AG04450 (cell line): ENCODE results near the gene OGDHL. TPM values are rescaled to one million over a fixed set of nuclear protein-coding genes. Genes with fewer than 3 reads are reported as not detected.

ENCODE experiments used
- CTCF ChIA-PET: fragments of 300-600, 350-600 bp; formaldehyde crosslinking; extraction: SDS; loops from one replicate; lab custom pipeline; 2022; ENCODE audit warnings: antibody characterized with exemption, inconsistent platforms; lab: Charles Lee
- POLR2A ChIA-PET: fragments of 350-600 bp; formaldehyde crosslinking; extraction: SDS; loops from one replicate; lab custom pipeline; 2021; ENCODE audit warnings: antibody characterized with exemption, inconsistent platforms; lab: Yijun Ruan, JAX
- DNase-seq: peaks from one replicate; pipeline ENCODE4 v3.0.0-alpha.2; 2011; ENCODE audit warnings: low read depth, low spot score
- H3K27ac ChIP-seq: one replicate; pipeline ENCODE4 v1.5.1; 2012; ENCODE audit warnings: low read depth, low read length, control low read depth
- H3K27me3 ChIP-seq: one replicate; pipeline ENCODE4 v1.6.0; 2012; ENCODE audit warnings: low read length; ENCODE audit not compliant: control insufficient read depth, insufficient read depth
- H3K4me3 ChIP-seq: 2 replicates; pipeline ENCODE4 v1.5.1; 2011; ENCODE audit warnings: mild to moderate bottlenecking, low read depth, low read length, control low read depth
- H3K9me3 ChIP-seq: 2 replicates; pipeline ENCODE4 v1.5.1; 2012; ENCODE audit warnings: low read length; ENCODE audit not compliant: control insufficient read depth, insufficient read depth
- polyA plus RNA-seq: library from polyadenylated mRNA; depleted of rRNA; stranded (reverse); fragments of >200 nt; gene quantifications from 2 replicates; pipeline ENCODE4 v1.2.3, GENCODE V29; 2011
- TF ChIP-seq, protein P1 (sequence below): IDR thresholded peaks from 2 replicates; pipeline ENCODE4 v1.5.1; 2011; ENCODE audit warnings: low read depth, low read length, control low read depth, inconsistent platforms

Gene OGDHL
- polyA plus RNA-seq, 1 experiment = 0.19 TPM

DNA sequence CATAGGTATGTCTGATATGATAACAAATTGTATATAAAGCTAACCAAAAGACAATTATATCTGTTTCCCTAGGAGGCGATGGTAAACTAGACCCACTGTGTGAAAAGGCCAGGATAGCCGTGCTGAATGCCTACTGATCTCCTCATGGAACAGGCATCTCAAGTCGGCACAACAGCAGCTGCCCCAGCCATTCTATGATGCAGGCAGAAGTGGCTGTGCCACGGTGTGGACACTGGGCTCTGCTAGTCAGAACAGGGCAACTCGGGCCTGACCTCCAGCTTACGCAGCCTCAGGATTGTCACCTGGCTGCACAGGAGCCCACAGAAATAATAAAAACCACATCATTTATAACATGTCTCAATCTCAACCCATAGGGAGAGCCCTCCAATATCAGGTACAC is 67.7 kb downstream of the OGDHL start:
- no peaks in the 10 kb centered on the region for H3K9me3 ChIP-seq
- no peak overlapping the region for H3K27ac ChIP-seq
- no peak overlapping the region for H3K4me3 ChIP-seq
- no peak for DNase-seq
- TF ChIP-seq, protein P1, sequence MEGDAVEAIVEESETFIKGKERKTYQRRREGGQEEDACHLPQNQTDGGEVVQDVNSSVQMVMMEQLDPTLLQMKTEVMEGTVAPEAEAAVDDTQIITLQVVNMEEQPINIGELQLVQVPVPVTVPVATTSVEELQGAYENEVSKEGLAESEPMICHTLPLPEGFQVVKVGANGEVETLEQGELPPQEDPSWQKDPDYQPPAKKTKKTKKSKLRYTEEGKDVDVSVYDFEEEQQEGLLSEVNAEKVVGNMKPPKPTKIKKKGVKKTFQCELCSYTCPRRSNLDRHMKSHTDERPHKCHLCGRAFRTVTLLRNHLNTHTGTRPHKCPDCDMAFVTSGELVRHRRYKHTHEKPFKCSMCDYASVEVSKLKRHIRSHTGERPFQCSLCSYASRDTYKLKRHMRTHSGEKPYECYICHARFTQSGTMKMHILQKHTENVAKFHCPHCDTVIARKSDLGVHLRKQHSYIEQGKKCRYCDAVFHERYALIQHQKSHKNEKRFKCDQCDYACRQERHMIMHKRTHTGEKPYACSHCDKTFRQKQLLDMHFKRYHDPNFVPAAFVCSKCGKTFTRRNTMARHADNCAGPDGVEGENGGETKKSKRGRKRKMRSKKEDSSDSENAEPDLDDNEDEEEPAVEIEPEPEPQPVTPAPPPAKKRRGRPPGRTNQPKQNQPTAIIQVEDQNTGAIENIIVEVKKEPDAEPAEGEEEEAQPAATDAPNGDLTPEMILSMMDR = no peak
- CTCF ChIA-PET = no interaction called here
- H3K27me3 ChIP-seq = peaks cover 33% of the 10 kb centered on the region
- POLR2A ChIA-PET = no interaction called here

DNA sequence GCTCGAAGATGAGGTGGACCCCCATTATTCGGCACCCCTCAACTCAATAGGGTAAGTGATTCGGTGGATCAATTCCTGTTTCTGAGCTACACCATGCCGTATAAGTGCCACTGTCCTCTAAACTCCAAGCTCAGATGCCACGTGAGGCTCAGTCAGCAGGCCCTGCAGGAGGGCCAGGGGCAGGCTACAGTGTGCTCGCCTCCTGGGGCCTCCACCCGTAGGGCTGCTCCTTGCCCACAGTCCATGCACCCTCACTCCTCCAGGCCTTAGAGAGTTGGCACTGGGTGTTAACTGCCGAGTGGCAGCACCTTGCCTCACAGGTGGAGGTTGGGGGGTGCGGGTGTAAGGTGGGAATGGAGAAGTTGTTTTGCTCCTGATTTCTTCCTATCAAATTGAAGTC is 70.5 kb downstream of the OGDHL start:
- no peak for DNase-seq
- Histone ChIP-seq H3K27me3 (peaks cover 53% of the 10 kb centered on the region), H3K4me3 (no peak overlapping the region), H3K27ac (no peak overlapping the region), H3K9me3 (no peaks in the 10 kb centered on the region)
- ChIA-PET CTCF (no interaction called here), POLR2A (no interaction called here)
- TF ChIP-seq, protein P1 = no peak

DNA sequence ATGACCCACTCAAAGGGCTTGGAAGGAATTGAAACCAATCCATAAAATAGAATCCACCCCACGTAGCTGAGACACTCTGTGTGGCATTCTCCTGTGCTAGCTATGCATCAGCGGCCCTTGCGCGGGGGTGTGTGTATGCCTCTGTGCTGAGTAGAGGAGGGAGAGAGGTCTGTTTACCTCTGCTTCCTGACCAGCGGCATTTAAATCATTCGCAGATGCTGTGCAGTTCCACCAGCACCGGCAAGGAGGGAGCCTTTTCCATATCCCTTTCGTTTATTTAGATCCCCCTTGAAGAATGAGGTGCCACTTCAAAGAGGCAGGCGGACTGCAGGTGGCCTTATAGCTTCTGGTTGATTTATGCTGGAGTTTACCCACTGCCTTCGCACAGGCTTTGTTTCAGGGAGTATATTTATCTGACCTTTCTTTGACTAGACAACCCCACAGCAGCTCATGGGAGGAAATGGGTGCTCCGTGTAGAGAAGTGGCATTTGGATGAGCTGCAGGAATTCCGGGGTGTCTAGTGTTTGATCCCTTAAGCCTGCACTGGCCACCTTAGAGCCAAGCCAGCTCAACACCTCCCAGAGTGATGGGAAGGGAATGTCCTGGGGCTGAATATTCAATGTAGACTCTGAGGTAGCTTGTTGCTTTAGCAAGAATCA is 71.3 kb downstream of the OGDHL start:
- no peak for DNase-seq
- CTCF ChIA-PET = no interaction called here
- no peak overlapping the region for H3K27ac ChIP-seq
- TF ChIP-seq, protein P1 = no peak
- H3K4me3 ChIP-seq = no peak overlapping the region
- peaks cover 54% of the 10 kb centered on the region for H3K27me3 ChIP-seq
- no peaks in the 10 kb centered on the region for H3K9me3 ChIP-seq
- POLR2A ChIA-PET = no interaction called here

DNA sequence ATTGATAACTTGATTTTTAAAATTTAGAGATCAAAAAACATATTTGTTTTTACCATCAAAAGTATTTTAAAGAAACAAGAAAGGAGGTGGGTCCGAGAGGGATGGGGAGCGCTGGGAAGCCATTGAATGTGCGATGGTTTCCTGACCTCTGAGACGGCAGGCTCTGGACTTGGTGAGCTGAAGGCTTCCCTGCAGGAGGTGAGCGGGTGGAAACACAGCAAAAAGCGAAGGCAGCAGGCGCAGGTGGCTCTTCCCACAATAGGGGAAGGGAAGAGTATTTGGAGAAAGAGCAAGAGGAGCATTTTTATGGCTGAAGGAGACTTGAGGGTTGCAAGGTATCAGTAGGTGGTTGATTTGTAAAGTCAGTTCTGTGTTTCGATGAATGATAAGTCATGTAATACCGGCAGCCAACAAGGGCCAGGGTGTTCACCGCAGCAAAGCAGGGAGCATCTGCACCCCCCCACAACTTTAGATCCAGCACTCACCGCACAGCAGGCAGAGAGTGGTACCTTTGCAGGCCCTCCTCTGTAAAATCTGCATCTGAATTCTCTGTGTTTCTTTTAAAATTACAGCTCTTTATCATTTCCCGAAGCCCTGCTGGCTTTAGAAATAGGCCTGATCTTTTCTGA is 72.1 kb downstream of the OGDHL start:
- no peak for DNase-seq
- CTCF ChIA-PET = no interaction called here

DNA sequence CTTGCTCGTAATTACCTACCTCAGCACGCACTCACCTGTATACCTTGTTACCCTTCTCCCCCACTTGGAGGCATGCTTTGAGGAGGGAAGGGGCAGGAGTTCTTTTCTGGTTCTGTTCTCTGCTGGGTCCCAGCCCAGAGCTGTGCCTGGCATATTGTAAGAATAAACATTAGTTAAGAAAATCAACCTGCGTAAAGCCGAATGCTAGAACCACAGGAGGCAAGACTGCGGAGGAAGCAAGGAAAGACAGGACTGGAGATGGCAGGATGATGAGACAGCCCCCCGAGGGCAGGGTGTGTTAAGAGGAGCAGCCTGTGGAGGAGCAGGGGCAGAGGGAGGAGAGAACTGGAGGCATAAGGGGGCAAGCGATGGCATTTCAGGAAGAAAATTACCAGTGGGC is 73.2 kb downstream of the OGDHL start:
- ChIA-PET POLR2A (no interaction called here), CTCF (no interaction called here)
- no peak overlapping the region for H3K27ac ChIP-seq
- no peak for DNase-seq
- peaks cover 50% of the 10 kb centered on the region for H3K27me3 ChIP-seq
- no peak overlapping the region for H3K4me3 ChIP-seq
- TF ChIP-seq, protein P1 = no peak
- no peaks in the 10 kb centered on the region for H3K9me3 ChIP-seq

More for the DNA sequence above, 72.1 kb downstream of the OGDHL start:
- peaks cover 50% of the 10 kb centered on the region for H3K27me3 ChIP-seq
- POLR2A ChIA-PET = no interaction called here
- H3K4me3 ChIP-seq = no peak overlapping the region
- TF ChIP-seq, protein P1 = no peak
- H3K27ac ChIP-seq = no peak overlapping the region
- H3K9me3 ChIP-seq = no peaks in the 10 kb centered on the region
